ENCODE data around the gene IFT27. TPM values are rescaled to one million over a fixed set of nuclear protein-coding genes. Genes with fewer than 3 reads are reported as not detected.
A peak's percentile ranks its signal among the peaks of the same experiment; 100 is the strongest.

IFT27 gene
- total and polyA plus RNA-seq, 7 donors, result 15.0 to 27.9 (median 24.3) TPM

DNA sequence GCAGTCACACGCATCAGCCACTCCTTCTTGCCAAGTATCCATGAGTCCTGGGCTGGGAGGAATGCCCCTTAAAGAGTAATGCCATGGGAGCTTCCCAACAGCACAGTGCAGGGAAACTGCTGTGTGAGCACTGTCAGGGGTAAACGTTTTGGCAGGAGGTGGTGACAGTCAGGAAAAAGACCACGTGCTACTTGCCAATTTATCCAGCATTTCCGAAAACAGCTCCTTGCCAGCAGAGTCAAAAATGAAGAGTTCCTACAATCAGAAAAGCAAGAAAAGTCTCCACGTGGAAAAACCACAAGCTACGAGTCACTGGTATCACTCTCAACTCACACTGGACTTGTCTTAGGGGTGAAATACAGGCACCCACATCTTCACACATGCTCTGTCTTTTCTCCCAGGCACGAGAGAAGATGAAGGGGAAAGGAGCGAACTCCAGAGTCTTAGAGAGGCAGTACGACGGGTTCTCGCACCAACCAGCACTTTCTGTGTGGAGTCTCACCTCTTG lies 9.9 kb downstream of the IFT27 start:
- WGBS, 2 donors, result 87 to 89% methylated on average over 11 of the region's 11 CpGs
- TF ChIP-seq POLR2AphosphoS5 (IDR thresholded peaks at IDR 0.05) (no peak), EP300 (IDR thresholded peaks at IDR 0.05) (no peak), POLR2A (IDR thresholded peaks at IDR 0.05) (no peak)
- TF ChIP-seq, protein P1, sequence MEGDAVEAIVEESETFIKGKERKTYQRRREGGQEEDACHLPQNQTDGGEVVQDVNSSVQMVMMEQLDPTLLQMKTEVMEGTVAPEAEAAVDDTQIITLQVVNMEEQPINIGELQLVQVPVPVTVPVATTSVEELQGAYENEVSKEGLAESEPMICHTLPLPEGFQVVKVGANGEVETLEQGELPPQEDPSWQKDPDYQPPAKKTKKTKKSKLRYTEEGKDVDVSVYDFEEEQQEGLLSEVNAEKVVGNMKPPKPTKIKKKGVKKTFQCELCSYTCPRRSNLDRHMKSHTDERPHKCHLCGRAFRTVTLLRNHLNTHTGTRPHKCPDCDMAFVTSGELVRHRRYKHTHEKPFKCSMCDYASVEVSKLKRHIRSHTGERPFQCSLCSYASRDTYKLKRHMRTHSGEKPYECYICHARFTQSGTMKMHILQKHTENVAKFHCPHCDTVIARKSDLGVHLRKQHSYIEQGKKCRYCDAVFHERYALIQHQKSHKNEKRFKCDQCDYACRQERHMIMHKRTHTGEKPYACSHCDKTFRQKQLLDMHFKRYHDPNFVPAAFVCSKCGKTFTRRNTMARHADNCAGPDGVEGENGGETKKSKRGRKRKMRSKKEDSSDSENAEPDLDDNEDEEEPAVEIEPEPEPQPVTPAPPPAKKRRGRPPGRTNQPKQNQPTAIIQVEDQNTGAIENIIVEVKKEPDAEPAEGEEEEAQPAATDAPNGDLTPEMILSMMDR (IDR thresholded peaks at IDR 0.05), result no peak
- Histone ChIP-seq H3K9me3 (no peaks in the 10 kb centered on the region), H3K36me3 (peaks cover 0 to 16% (median 0%) of the 10 kb centered on the region in 4 donors), H3K4me3 (no peak overlapping the region), H3K4me1 (peaks cover 0 to 40% (median 26%) of the 10 kb centered on the region in 4 donors), H3K27ac (no peak overlapping the region), H3K27me3 (no peaks in the 10 kb centered on the region)
- no peak for DNase-seq
- intact Hi-C loops (cut with DNase I), result no loop called here

DNA sequence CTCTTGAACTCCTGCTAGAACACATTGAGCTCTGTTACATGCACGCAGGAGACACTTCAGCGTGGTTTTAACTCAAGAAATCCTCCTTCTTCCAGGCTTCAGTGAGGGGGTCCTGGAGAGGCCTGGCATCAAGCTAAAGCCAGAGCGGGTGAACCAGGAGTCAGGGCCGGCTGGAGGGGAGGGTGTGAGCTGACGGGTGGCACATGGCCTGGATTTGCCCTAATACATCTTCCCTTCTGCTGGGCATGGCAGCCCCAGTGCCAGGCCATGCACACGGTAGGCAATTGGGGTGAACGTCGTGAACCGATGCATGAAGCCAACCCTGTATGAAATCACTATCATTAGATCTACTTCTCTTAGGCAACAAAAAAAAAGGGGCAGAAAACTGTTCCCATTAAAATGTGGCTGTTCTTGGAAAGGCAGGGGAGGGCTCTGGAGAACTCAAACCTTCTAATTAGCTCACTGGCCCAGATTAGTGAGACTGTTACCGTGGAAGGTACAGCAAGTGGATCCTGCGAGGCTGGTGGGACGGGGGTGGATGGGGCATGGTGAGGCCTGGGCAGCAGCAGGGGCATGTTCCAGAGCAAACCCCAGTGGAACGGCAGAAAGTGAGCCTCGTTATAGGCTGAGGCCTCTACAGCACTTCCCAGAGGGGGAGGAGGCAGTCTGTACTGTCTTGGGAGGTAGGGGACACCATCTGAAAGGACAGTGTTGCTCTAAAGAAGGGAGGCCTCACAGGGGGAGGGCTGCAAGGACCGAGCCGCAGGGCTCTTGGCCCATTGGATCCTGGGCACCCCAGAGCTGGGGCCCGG lies 10.6 kb downstream of the IFT27 start:
- DNase-seq, result peak; percentile 49
- H3K36me3 ChIP-seq, result peaks cover 0 to 16% (median 0%) of the 10 kb centered on the region in 4 donors
- H3K27ac ChIP-seq, result no peak overlapping the region
- no peaks in the 10 kb centered on the region for H3K27me3 ChIP-seq
- no peaks in the 10 kb centered on the region for H3K9me3 ChIP-seq
- TF ChIP-seq POLR2AphosphoS5 (IDR thresholded peaks at IDR 0.05), result no peak
- TF ChIP-seq EP300 (IDR thresholded peaks at IDR 0.05), result no peak
- TF ChIP-seq, protein P1 (IDR thresholded peaks at IDR 0.05), result no peak
- no peak for TF ChIP-seq POLR2A (IDR thresholded peaks at IDR 0.05)
- 92 to 95% methylated on average over 17 of the region's 17 CpGs for WGBS, 2 donors
- peaks cover 0 to 46% (median 33%) of the 10 kb centered on the region in 4 donors for H3K4me1 ChIP-seq
- H3K4me3 ChIP-seq, result no peak overlapping the region
- intact Hi-C loops (cut with DNase I), result no loop called here

DNA sequence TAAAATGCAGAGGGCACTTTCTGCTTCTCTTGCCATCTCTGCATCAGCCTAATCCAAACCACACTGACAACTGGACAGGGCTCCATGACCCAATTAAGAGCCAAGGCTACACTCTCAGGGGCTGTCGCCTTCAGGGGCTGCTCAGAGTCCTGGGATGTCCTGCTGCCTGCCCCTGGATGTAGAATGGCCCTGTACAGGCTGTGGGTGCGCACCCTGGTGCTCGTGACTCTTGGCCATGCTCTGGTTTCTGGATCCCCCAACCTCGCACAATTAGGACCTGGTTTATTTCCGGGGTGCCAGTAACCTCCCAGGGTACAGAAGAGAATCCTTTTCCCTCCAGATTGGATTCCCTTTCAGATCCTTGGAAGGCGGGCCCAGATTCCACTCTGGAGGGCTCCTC lies 11.3 kb downstream of the IFT27 start:
- Histone ChIP-seq H3K27me3 (no peaks in the 10 kb centered on the region), H3K36me3 (peaks cover 0 to 16% (median 0%) of the 10 kb centered on the region in 4 donors), H3K9me3 (no peaks in the 10 kb centered on the region), H3K4me3 (no peak overlapping the region), H3K4me1 (peaks cover 0 to 48% (median 35%) of the 10 kb centered on the region in 4 donors), H3K27ac (no peak overlapping the region)
- intact Hi-C loops (cut with DNase I), result no loop called here
- peak; percentile 49 for DNase-seq
- TF ChIP-seq EP300 (IDR thresholded peaks at IDR 0.05) (no peak), POLR2A (IDR thresholded peaks at IDR 0.05) (no peak), POLR2AphosphoS5 (IDR thresholded peaks at IDR 0.05) (no peak)
- TF ChIP-seq, protein P1 (IDR thresholded peaks at IDR 0.05), result no peak
- WGBS, 2 donors, result 92 to 94% methylated on average over 6 of the region's 6 CpGs

DNA sequence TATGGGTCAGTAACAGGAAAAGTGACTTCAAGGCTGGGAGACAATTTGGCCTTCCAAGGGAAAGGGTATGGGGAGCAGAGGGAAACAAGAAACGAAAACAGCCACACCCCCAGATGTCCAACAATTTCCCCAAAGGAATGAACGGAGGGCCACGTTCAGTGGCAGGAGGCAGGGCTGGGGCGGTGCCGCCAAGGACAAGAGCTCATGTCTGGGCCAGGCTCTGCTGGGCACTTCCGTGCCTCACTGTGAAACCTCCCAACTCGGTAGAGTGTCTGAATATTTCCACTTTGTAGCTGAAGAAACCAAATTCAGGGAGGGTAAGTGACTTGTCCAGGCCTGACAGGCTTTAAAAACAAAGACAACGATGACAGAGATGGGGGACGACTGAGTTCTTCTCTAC lies 11.9 kb downstream of the IFT27 start:
- H3K9me3 ChIP-seq, result no peaks in the 10 kb centered on the region
- no peaks in the 10 kb centered on the region for H3K27me3 ChIP-seq
- peak; percentile 34 for DNase-seq
- intact Hi-C loops (cut with DNase I), result no loop called here
- peaks cover 0 to 16% (median 0%) of the 10 kb centered on the region in 4 donors for H3K36me3 ChIP-seq
- H3K4me1 ChIP-seq, result peaks cover 0 to 48% (median 35%) of the 10 kb centered on the region in 4 donors
- H3K4me3 ChIP-seq, result no peak overlapping the region
- TF ChIP-seq POLR2A (IDR thresholded peaks at IDR 0.05) (no peak), EP300 (IDR thresholded peaks at IDR 0.05) (no peak), POLR2AphosphoS5 (IDR thresholded peaks at IDR 0.05) (no peak)
- TF ChIP-seq, protein P1 (IDR thresholded peaks at IDR 0.05), result no peak
- H3K27ac ChIP-seq, result no peak overlapping the region
- 91 to 93% methylated on average over 9 of the region's 9 CpGs for WGBS, 2 donors

All from sigmoid colon (tissue), 7 donors.